Omental fat pad (tissue), 4 donors: ENCODE data around the gene CYSTM1. TPM values are rescaled to one million over a fixed set of nuclear protein-coding genes. Genes with fewer than 3 reads are reported as not detected.

Experiments
- ATAC-seq: fragments of 150-250 bp; one replicate; pipeline ENCODE4 v1.9.1; 2016; ENCODE audit warnings: mild to moderate bottlenecking, moderate library complexity; ENCODE audit not compliant: low FRiP score
- DNase-seq: peaks from one replicate; pipeline ENCODE4 v3.0.0-alpha.2; 2019; ENCODE audit warnings: low spot score
- total RNA-seq, 4 donors: library from RNA; depleted of rRNA; stranded (reverse); fragments of >200 nt; gene quantifications; one replicate each; pipeline ENCODE4 v1.1.0, GENCODE V29; 2016
- TF ChIP-seq, protein P1 (sequence below), 3 donors: fragments of 450-650 bp; IDR thresholded peaks; one replicate each; pipeline ENCODE4 v1.5.1; 2016 to 2017; ENCODE audit warnings: antibody characterized with exemption in 3 of 3, mild to moderate bottlenecking in 3 of 3, moderate library complexity in 2 of 3

CYSTM1 gene
- total RNA-seq, 4 donors from 2014 or later = 105 to 164 (median 140) TPM

DNA sequence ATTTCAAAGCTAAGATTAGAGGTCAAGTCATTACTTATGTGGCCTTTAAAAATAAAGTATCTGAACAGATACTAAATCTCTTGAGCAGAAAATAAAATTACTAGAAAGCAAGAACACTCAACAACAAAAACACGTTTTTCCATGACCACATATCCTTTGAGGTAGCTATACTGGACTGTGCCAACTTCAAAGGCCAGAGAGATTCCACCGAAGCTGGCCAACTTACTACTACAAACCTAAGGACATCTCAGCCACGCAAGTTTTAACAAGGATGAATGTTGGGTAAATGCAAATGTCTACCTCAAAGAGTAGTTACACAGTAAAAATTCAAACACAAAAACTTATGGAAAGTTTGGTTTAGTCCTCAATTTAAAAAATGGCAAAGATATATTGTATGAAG is 109.0 kb downstream of the CYSTM1 start:
- DNase-seq = no peak
- ATAC-seq = no peak

DNA sequence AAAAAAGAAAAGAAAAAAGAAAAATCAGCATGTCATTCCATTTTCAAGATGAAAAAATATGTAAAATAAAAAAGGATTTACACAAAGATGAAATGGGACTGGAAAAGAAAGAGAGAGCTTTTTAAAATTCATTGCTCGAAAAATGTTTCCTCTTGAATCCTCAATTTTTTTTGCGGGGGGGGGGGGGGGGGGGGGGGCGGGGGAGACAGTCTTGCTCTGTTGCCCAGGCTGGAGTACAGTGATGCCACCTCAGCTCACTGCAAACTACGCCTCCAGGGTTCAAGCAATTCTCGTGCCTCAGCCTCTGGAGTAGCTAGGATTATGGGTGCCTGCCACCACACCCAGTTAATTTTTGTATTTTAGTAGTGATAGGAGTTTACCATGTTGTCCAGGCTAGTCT is 111.4 kb downstream of the CYSTM1 start:
- DNase-seq (no peak), ATAC-seq (no peak)
- TF ChIP-seq, protein P1, sequence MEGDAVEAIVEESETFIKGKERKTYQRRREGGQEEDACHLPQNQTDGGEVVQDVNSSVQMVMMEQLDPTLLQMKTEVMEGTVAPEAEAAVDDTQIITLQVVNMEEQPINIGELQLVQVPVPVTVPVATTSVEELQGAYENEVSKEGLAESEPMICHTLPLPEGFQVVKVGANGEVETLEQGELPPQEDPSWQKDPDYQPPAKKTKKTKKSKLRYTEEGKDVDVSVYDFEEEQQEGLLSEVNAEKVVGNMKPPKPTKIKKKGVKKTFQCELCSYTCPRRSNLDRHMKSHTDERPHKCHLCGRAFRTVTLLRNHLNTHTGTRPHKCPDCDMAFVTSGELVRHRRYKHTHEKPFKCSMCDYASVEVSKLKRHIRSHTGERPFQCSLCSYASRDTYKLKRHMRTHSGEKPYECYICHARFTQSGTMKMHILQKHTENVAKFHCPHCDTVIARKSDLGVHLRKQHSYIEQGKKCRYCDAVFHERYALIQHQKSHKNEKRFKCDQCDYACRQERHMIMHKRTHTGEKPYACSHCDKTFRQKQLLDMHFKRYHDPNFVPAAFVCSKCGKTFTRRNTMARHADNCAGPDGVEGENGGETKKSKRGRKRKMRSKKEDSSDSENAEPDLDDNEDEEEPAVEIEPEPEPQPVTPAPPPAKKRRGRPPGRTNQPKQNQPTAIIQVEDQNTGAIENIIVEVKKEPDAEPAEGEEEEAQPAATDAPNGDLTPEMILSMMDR (IDR thresholded peaks at IDR 0.05) = no peak

More for the DNA sequence above, 109.0 kb downstream of the CYSTM1 start:
- TF ChIP-seq, protein P1 (IDR thresholded peaks at IDR 0.05) = no peak

DNA sequence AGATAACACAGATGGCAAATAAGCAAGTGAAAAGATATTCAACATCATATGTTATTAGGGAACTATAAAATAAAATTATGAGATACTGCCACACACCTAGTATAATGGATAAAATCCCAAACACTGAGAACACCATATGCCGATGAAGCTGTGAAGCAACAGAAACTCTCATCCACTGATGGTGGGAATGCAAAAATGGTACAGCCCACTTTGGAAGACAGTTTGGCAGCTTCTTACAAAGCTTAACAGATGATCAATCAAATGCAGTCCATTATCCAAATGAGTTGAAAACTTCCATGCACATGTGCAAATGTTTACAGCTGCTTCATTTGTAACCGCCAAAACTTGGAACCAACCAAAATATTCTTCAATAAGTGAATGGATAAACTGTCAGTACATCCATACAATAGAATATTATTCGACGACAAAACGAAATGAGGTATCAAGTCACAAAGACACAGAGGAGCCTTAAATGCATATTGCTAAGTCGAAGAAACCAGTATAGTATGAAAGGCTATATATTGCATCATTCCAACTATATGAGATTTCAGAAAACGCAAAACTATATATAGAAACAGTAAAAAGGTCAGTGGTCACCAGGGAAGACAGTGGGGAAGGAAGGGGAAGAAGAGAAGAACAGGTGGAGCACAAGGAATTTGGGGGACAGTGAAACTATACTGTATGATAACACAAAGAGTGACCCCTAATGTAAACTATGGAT is 113.0 kb downstream of the CYSTM1 start:
- no peak for ATAC-seq
- no peak for DNase-seq
- TF ChIP-seq, protein P1 (IDR thresholded peaks at IDR 0.05) = no peak

DNA sequence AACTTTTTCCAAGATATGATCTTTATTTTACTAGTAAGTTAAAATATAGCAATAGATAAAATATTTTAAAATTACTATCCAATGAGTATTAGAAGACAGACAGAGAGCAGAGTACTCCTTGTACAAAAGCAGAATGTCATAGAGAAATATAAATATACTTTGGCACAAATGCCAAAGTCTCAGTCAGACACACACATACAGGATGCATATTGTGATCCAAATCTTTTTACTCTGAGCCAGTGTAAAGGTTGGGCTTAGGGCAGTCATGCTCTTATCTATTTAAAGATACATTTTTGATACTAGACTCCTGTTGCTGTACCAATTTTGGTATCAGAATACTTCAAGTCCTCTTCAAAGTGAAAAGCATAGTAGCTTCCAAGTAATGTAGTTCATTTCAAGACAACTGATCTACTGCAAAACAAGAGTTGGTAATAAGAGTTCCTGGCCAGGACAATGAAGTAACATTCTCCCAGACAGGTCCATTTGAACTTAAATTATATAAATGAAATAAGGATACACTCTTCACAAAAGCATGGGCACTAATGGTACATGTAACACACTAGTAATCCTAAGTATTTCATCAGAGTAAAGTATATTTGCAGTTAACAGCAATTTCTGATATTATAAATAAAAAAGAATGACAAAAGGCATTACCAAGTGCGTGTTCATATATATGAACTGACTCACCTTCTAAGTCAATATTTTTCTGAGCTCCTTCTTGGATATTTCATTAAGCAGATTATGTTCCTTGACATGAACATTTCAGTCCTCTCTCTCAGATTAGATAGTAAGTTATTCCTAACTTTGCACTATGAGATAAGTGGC is 117.4 kb downstream of the CYSTM1 start:
- no peak for DNase-seq
- no peak for ATAC-seq

More for the DNA sequence above, 117.4 kb downstream of the CYSTM1 start:
- TF ChIP-seq, protein P1 (IDR thresholded peaks at IDR 0.05) = no peak

Other genes starting within 250 kb of the CYSTM1 start
- gene NRG2, start 131.9 kb upstream of the CYSTM1 start, total RNA-seq = 10 to 100 TPM in 1 of 4 donors, 1 to 10 TPM in 3; 2.3 to 16.9 (median 5.9) TPM
- gene PURA, start 61.1 kb upstream of the CYSTM1 start, total RNA-seq = 10 to 100 TPM; 16.9 to 31.8 (median 24.3) TPM
- gene IGIP, start 49.3 kb upstream of the CYSTM1 start, total RNA-seq = 10 to 100 TPM in 3 of 4 donors, 1 to 10 TPM in 1; 8.4 to 21.3 (median 16.8) TPM
- 100 to 1,000 TPM in 2 of 4 donors, 10 to 100 TPM in 2; 54.1 to 110 (median 88.6) TPM for gene PFDN1, start 127.9 kb downstream of the CYSTM1 start, total RNA-seq
- gene HBEGF, start 171.4 kb downstream of the CYSTM1 start, total RNA-seq = 10 to 100 TPM; 32.1 to 81.8 (median 61.0) TPM
- under 1 TPM in 3 of 4 donors, not detected in 1; 0.12 to 0.74 (median 0.19) TPM for gene SLC4A9, start 185.0 kb downstream of the CYSTM1 start, total RNA-seq
- 100 to 1,000 TPM in 2 of 4 donors, 10 to 100 TPM in 2; 80.0 to 149 (median 103) TPM for gene ANKHD1, start 226.6 kb downstream of the CYSTM1 start, total RNA-seq